ENCODE results near the gene CARF.
"Not testable (repeated sequence)": the region's sequence is repeated elsewhere in the genome, so short reads cannot be mapped to it uniquely, and the experiment has no call there.

Gene CARF

GRCh38 chr2:202934456-202934855 is 22.4 kb downstream of the CARF start:
- DNase-seq, result no peak

- no peak for DNase-seq
Observed at GRCh38 chr2:202938960-202939359, 26.9 kb downstream of the CARF start.

- DNase-seq, result no peak
Observed at GRCh38 chr2:202941771-202942170, 29.7 kb downstream of the CARF start.

GRCh38 chr2:202944408-202944807 is 32.3 kb downstream of the CARF start:
- DNase-seq, result no peak

GRCh38 chr2:202944816-202945215 is 32.7 kb downstream of the CARF start:
- no peak for DNase-seq

- DNase-seq, result no peak
Observed at GRCh38 chr2:202945497-202945896, 33.4 kb downstream of the CARF start.

- DNase-seq, result not testable (repeated sequence)
Observed at GRCh38 chr2:202949333-202949732, 37.3 kb downstream of the CARF start.

- peak; percentile 88 for DNase-seq
Observed at GRCh38 chr2:202950592-202950991, 38.5 kb downstream of the CARF start.

- no peak for DNase-seq
Observed at GRCh38 chr2:202960524-202960923, 48.4 kb downstream of the CARF start.

GRCh38 chr2:202963712-202964111 is 51.6 kb downstream of the CARF start:
- no peak for DNase-seq

- DNase-seq, result no peak
Observed at GRCh38 chr2:202965810-202966460, 53.9 kb downstream of the CARF start.

GRCh38 chr2:202969404-202969803 is 57.3 kb downstream of the CARF start:
- not testable (repeated sequence) for DNase-seq

GRCh38 chr2:202976809-202977208 is 64.7 kb downstream of the CARF start:
- DNase-seq, result no peak

- no peak for DNase-seq
Observed at GRCh38 chr2:202982779-202983491, 70.9 kb downstream of the CARF start.

GRCh38 chr2:202989749-202990148 is 77.7 kb downstream of the CARF start:
- DNase-seq, result no peak

GRCh38 chr2:202990501-202990900 is 78.4 kb downstream of the CARF start:
- no peak for DNase-seq

GRCh38 chr2:202997113-202997512 is 85.0 kb downstream of the CARF start:
- DNase-seq, result not testable (repeated sequence)

GRCh38 chr2:203002054-203002821 is 90.2 kb downstream of the CARF start:
- DNase-seq, result no peak

- DNase-seq, result no peak
Observed at GRCh38 chr2:203003716-203004115, 91.6 kb downstream of the CARF start.

- peak; percentile 93 for DNase-seq
Observed at GRCh38 chr2:203014456-203015199, 102.6 kb downstream of the CARF start, which contains the start of gene NBEAL1. Gene NBEAL1 (plus strand): TSS chr2:203014875. CDS start chr2:203016385, 1,510 bp downstream.

- no peak for DNase-seq
Observed at GRCh38 chr2:203016716-203017115, 104.6 kb downstream of the CARF start.

GRCh38 chr2:203018181-203018580 is 106.1 kb downstream of the CARF start:
- no peak for DNase-seq

- DNase-seq, result no peak
Observed at GRCh38 chr2:203019142-203019541, 107.1 kb downstream of the CARF start.
